ENCODE measurements around the gene SLC1A4.

The SLC1A4 gene

DNA sequence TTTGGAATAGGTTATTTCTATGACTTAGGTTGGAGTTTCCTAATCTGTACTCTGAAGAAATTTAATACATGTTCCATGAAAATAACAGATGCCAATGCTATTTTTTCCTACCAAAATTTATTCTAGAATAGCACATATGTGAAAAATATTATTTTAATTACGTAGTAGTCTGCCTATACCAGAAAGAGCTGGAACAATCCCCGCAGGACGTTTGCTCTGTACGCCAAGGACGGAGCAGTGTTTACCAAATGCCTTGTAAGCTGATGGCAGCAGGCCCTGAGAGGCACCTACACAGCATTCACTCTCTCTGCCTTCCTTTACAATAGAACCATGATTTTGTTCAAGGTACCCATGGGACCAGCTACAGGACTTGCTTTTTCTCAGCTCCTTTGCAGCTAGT is 16.8 kb upstream of the SLC1A4 start (continued):
- TF ChIP-seq HIC1 (tag by site-specific recombination; IDR thresholded peaks at IDR 0.05) (no peak), ZNF394 (tag by site-specific recombination; IDR thresholded peaks at IDR 0.05; ENCODE audit: borderline replicate concordance) (no peak), ZFP69B (tag by site-specific recombination; IDR thresholded peaks at IDR 0.05) (no peak), TRIM28 (IDR thresholded peaks at IDR 0.05; ENCODE audit: borderline replicate concordance, low read length) (no peak), ZNF292 (tag by site-specific recombination; IDR thresholded peaks at IDR 0.05; ENCODE audit: borderline replicate concordance, low read depth) (no peak), ZNF16 (tag by site-specific recombination; IDR thresholded peaks at IDR 0.05; ENCODE audit: low read depth) (no peak), ZNF19 (tag by site-specific recombination; IDR thresholded peaks at IDR 0.05; ENCODE audit: low read depth) (no peak), ZNF423 (tag by site-specific recombination; IDR thresholded peaks at IDR 0.05) (no peak), REPIN1 (tag by site-specific recombination; IDR thresholded peaks at IDR 0.05; ENCODE audit: low read depth) (no peak)

GRCh38 chr2:64972876-64973275 is 16.3 kb upstream of the SLC1A4 start:
- CTCF ChIA-PET, result interaction anchor here (1.1 to 1.2 kb wide), 2 partner anchors 9 to 54 kb away, joined by 4 to 5 read pairs; no protein-coding TSS in a partner anchor
- H3K4me3 ChIP-seq (ENCODE audit: low read depth, low read length), result no peak overlapping the region
- no peaks in the 10 kb centered on the region for H3K4me1 ChIP-seq (ENCODE audit: control insufficient read depth, insufficient read depth, low read length)
- no peaks in the 10 kb centered on the region for H3K36me3 ChIP-seq (ENCODE audit: control insufficient read depth in 2 of 2, insufficient read depth in 1 of 2, low read length in 2 of 2)
- no peaks in the 10 kb centered on the region for H3K9me3 ChIP-seq (ENCODE audit: control insufficient read depth, insufficient read depth, low read depth, low read length)
- H3K27ac ChIP-seq (ENCODE audit: extremely low read depth, low read depth, low read length), result no peak overlapping the region
- POLR2A ChIA-PET, result interaction anchor here (1.0 to 3.1 kb wide), 2 partner anchors 10 to 16 kb away, joined by 3 to 13 read pairs; partner anchors contain the start of gene SLC1A4
- TF ChIP-seq TRIM28 (IDR thresholded peaks at IDR 0.05; ENCODE audit: borderline replicate concordance, low read length), result no peak
- TF ChIP-seq, protein P1, sequence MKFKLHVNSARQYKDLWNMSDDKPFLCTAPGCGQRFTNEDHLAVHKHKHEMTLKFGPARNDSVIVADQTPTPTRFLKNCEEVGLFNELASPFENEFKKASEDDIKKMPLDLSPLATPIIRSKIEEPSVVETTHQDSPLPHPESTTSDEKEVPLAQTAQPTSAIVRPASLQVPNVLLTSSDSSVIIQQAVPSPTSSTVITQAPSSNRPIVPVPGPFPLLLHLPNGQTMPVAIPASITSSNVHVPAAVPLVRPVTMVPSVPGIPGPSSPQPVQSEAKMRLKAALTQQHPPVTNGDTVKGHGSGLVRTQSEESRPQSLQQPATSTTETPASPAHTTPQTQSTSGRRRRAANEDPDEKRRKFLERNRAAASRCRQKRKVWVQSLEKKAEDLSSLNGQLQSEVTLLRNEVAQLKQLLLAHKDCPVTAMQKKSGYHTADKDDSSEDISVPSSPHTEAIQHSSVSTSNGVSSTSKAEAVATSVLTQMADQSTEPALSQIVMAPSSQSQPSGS (tag by site-specific recombination; IDR thresholded peaks at IDR 0.05; ENCODE audit: low read depth), result peak; percentile 66

- TF ChIP-seq ZSCAN5A (tag by site-specific recombination; IDR thresholded peaks at IDR 0.05) (no peak), ZNF621 (tag by site-specific recombination; IDR thresholded peaks at IDR 0.05) (no peak), SCRT2 (tag by site-specific recombination; IDR thresholded peaks at IDR 0.05) (no peak), HOXA7 (CRISPR knock-in tag; IDR thresholded peaks at IDR 0.05; ENCODE audit: borderline replicate concordance) (no peak), ZNF561 (tag by site-specific recombination; IDR thresholded peaks at IDR 0.05; ENCODE audit: borderline replicate concordance) (no peak), INSM2 (tag by site-specific recombination; IDR thresholded peaks at IDR 0.05) (no peak)
- ChIA-PET POLR2A (interaction anchor here (3.1 kb wide), 1 partner anchor 13 kb away, joined by 13 read pairs; the partner anchor contains the start of gene SLC1A4), CTCF (no interaction called here)
- no peaks in the 10 kb centered on the region for H3K36me3 ChIP-seq (ENCODE audit: control insufficient read depth in 2 of 2, insufficient read depth in 1 of 2, low read length in 2 of 2)
- no peak overlapping the region for H3K4me3 ChIP-seq (ENCODE audit: low read depth, low read length)
- H3K27ac ChIP-seq (ENCODE audit: extremely low read depth, low read depth, low read length), result no peak overlapping the region
- H3K9me3 ChIP-seq (ENCODE audit: control insufficient read depth, insufficient read depth, low read depth, low read length), result no peaks in the 10 kb centered on the region
- H3K4me1 ChIP-seq (ENCODE audit: control insufficient read depth, insufficient read depth, low read length), result no peaks in the 10 kb centered on the region
Measured at GRCh38 chr2:64975232-64975821, 13.9 kb upstream of the SLC1A4 start.

All from HEK293 (cell line).